Eye (tissue), 1 donor: ENCODE data around the gene PDZK1IP1.

ENCODE experiments used
- DNase-seq: peaks from one replicate; pipeline ENCODE4 v3.0.0-alpha.2; 2015

Gene PDZK1IP1

GRCh38 chr1:47189844-47190508 lies at the start of gene PDZK1IP1:
PDZK1IP1 (minus strand) TSS chr1:47190036; CDS start chr1:47189932, 104 bp downstream.
- DNase-seq = no peak

- DNase-seq = no peak
Observed at GRCh38 chr1:47238935-47239592, 49.2 kb upstream of the PDZK1IP1 start.

- DNase-seq = no peak
Observed at GRCh38 chr1:47235806-47236205, 46.0 kb upstream of the PDZK1IP1 start.

- DNase-seq = peak; percentile 35
Observed at GRCh38 chr1:47235241-47235681, 45.4 kb upstream of the PDZK1IP1 start.

- DNase-seq = no peak
Observed at GRCh38 chr1:47233186-47233585, 43.4 kb upstream of the PDZK1IP1 start.

- DNase-seq = peak; percentile 59
Observed at GRCh38 chr1:47232187-47232874, 42.5 kb upstream of the PDZK1IP1 start, which contains the start of gene TAL1. TAL1 (minus strand) TSS chr1:47232225; CDS start chr1:47225888, 6,337 bp downstream.

GRCh38 chr1:47231301-47232186 lies 41.7 kb upstream of the PDZK1IP1 start:
- peak; percentile 88 for DNase-seq

GRCh38 chr1:47230692-47231300 lies 41.0 kb upstream of the PDZK1IP1 start:
- no peak for DNase-seq

- peak; percentile 85 for DNase-seq
Observed at GRCh38 chr1:47229886-47230691, 40.3 kb upstream of the PDZK1IP1 start.

GRCh38 chr1:47229031-47229885 lies 39.4 kb upstream of the PDZK1IP1 start:
- DNase-seq = peak; percentile 69

- peak; percentile 34 for DNase-seq
Observed at GRCh38 chr1:47228644-47229030, 38.8 kb upstream of the PDZK1IP1 start.

GRCh38 chr1:47227341-47228232 lies 37.8 kb upstream of the PDZK1IP1 start:
- DNase-seq = peak; percentile 32

- no peak for DNase-seq
Observed at GRCh38 chr1:47226839-47227215, 37.0 kb upstream of the PDZK1IP1 start.

GRCh38 chr1:47226121-47226838 lies 36.4 kb upstream of the PDZK1IP1 start:
- peak; percentile 48 for DNase-seq

GRCh38 chr1:47225430-47226100 lies 35.7 kb upstream of the PDZK1IP1 start:
- DNase-seq = peak; percentile 57

- peak; percentile 57 for DNase-seq
Observed at GRCh38 chr1:47224676-47225399, 35.0 kb upstream of the PDZK1IP1 start.
